ENCODE data around the gene TRIB2.

TRIB2 gene

GRCh38 chr2:12778369-12778768 lies 61.6 kb downstream of the TRIB2 start:
- TF ChIP-seq POLR2A (IDR thresholded peaks at IDR 0.05; ENCODE audit: extremely low read depth, insufficient read length) (no peak), CTCF (IDR thresholded peaks at IDR 0.05; ENCODE audit: low read depth, low read length) (no peak), MAX (IDR thresholded peaks at IDR 0.05; ENCODE audit: low read depth, low read length) (no peak), MYC (IDR thresholded peaks at IDR 0.05; ENCODE audit: low read depth, low read length) (no peak)
- no peak for DNase-seq (ENCODE audit: low read depth)

GRCh38 chr2:12778811-12779579 lies 62.3 kb downstream of the TRIB2 start:
- H3K4me3 ChIP-seq (ENCODE audit: low read depth, low read length), result no peak overlapping the region
- DNase-seq (ENCODE audit: low read depth), result no peak
- TF ChIP-seq CTCF (IDR thresholded peaks at IDR 0.05; ENCODE audit: low read depth, low read length), result no peak
- no peak for TF ChIP-seq MYC (IDR thresholded peaks at IDR 0.05; ENCODE audit: low read depth, low read length)
- TF ChIP-seq POLR2A (IDR thresholded peaks at IDR 0.05; ENCODE audit: extremely low read depth, insufficient read length), result no peak
- TF ChIP-seq MAX (IDR thresholded peaks at IDR 0.05; ENCODE audit: low read depth, low read length), result no peak

More at GRCh38 chr2:12778369-12778768, 61.6 kb downstream of the TRIB2 start:
- H3K4me3 ChIP-seq (ENCODE audit: low read depth, low read length), result no peak overlapping the region

- TF ChIP-seq POLR2A (IDR thresholded peaks at IDR 0.05; ENCODE audit: extremely low read depth, insufficient read length), result no peak
- no peak for TF ChIP-seq CTCF (IDR thresholded peaks at IDR 0.05; ENCODE audit: low read depth, low read length)
- no peak for TF ChIP-seq MAX (IDR thresholded peaks at IDR 0.05; ENCODE audit: low read depth, low read length)
- TF ChIP-seq MYC (IDR thresholded peaks at IDR 0.05; ENCODE audit: low read depth, low read length), result no peak
Measured at GRCh38 chr2:12781329-12781728, 64.6 kb downstream of the TRIB2 start.

GRCh38 chr2:12787891-12788801 lies 71.4 kb downstream of the TRIB2 start:
- no peak for DNase-seq (ENCODE audit: low read depth)
- no peak for TF ChIP-seq MYC (IDR thresholded peaks at IDR 0.05; ENCODE audit: low read depth, low read length)
- TF ChIP-seq POLR2A (IDR thresholded peaks at IDR 0.05; ENCODE audit: extremely low read depth, insufficient read length), result no peak
- TF ChIP-seq CTCF (IDR thresholded peaks at IDR 0.05; ENCODE audit: low read depth, low read length), result no peak
- no peak for TF ChIP-seq MAX (IDR thresholded peaks at IDR 0.05; ENCODE audit: low read depth, low read length)
- no peak overlapping the region for H3K4me3 ChIP-seq (ENCODE audit: low read depth, low read length)

More at GRCh38 chr2:12781329-12781728, 64.6 kb downstream of the TRIB2 start:
- DNase-seq (ENCODE audit: low read depth), result no peak
- no peak overlapping the region for H3K4me3 ChIP-seq (ENCODE audit: low read depth, low read length)

GRCh38 chr2:12791906-12792305 lies 75.2 kb downstream of the TRIB2 start:
- TF ChIP-seq MYC (IDR thresholded peaks at IDR 0.05; ENCODE audit: low read depth, low read length) (no peak), POLR2A (IDR thresholded peaks at IDR 0.05; ENCODE audit: extremely low read depth, insufficient read length) (no peak)
- DNase-seq (ENCODE audit: low read depth), result no peak

More at GRCh38 chr2:12791906-12792305, 75.2 kb downstream of the TRIB2 start:
- no peak overlapping the region for H3K4me3 ChIP-seq (ENCODE audit: low read depth, low read length)
